Measurements from ENCODE around the gene LRRC56.

The LRRC56 gene

GRCh38 chr11:561148-562003 lies 24.0 kb downstream of the LRRC56 start (continued):
- TF ChIP-seq ZNF449 (tag by site-specific recombination; IDR thresholded peaks at IDR 0.05), result peak; percentile 23; the same call in 1 of the 2 replicates
- TF ChIP-seq ZNF561 (tag by site-specific recombination; IDR thresholded peaks at IDR 0.05; ENCODE audit: borderline replicate concordance), result peak; percentile 44; the same call in 1 of the 2 replicates
- 0 out of 2 replicates have a peak, but pooled peaks have one; percentile 31 for TF ChIP-seq PATZ1 (tag by site-specific recombination; IDR thresholded peaks at IDR 0.05)
- peak; percentile 96 for TF ChIP-seq KLF1 (tag by site-specific recombination; IDR thresholded peaks at IDR 0.05)
- TF ChIP-seq HIC1 (tag by site-specific recombination; IDR thresholded peaks at IDR 0.05), result peak; percentile 50; the same call in 1 of the 2 replicates

GRCh38 chr11:562046-562645 lies 24.8 kb downstream of the LRRC56 start:
- no peak for TF ChIP-seq ZNF266 (tag by site-specific recombination; IDR thresholded peaks at IDR 0.05; ENCODE audit: low read depth)
- no peak for TF ChIP-seq ZNF16 (tag by site-specific recombination; IDR thresholded peaks at IDR 0.05; ENCODE audit: low read depth)
- TF ChIP-seq ZNF23 (tag by site-specific recombination; IDR thresholded peaks at IDR 0.05; ENCODE audit: borderline replicate concordance), result no peak
- no peak for TF ChIP-seq ZNF555 (tag by site-specific recombination; conservative IDR thresholded peaks at IDR 0.05)
- no peak for TF ChIP-seq ZNF658 (tag by site-specific recombination; IDR thresholded peaks at IDR 0.05)
- TF ChIP-seq ATF2 (tag by site-specific recombination; IDR thresholded peaks at IDR 0.05; ENCODE audit: low read depth), result no peak
- POLR2A ChIA-PET, result interaction anchor here (0.6 to 1.6 kb wide), 4 partner anchors 9 to 23 kb away, joined by 3 to 13 read pairs (median 4); partner anchors contain the start of gene PHRF1
- no peaks in the 10 kb centered on the region for H3K9me3 ChIP-seq (ENCODE audit: control insufficient read depth, insufficient read depth, low read depth, low read length)
- H3K36me3 ChIP-seq (ENCODE audit: control insufficient read depth in 2 of 2, insufficient read depth in 1 of 2, low read length in 2 of 2), result peaks cover 0 to 26% of the 10 kb centered on the region in 2 experiments; a peak in 1 of 3 replicates
- H3K4me3 ChIP-seq (ENCODE audit: low read depth, low read length), result peak overlapping the region; percentile 77
- no peaks in the 10 kb centered on the region for H3K4me1 ChIP-seq (ENCODE audit: control insufficient read depth, insufficient read depth, low read length)
- CTCF ChIA-PET, result interaction anchor here (0.9 kb wide), 1 partner anchor 161 kb away, joined by 3 read pairs; no protein-coding TSS in a partner anchor
- H3K27ac ChIP-seq (ENCODE audit: extremely low read depth, low read depth, low read length), result no peak overlapping the region

All from HEK293 (cell line).